Common myeloid progenitor, CD34-positive (primary cell): ENCODE data around the gene PGLYRP3.
"Not testable (repeated sequence)": the region's sequence is repeated elsewhere in the genome, so short reads cannot be mapped to it uniquely, and the experiment has no call there.

Experiments
- CTCF ChIA-PET: fragments of 350-600 bp; sonication (Branson Sonifier 250); formaldehyde crosslinking; loops from one replicate; lab custom pipeline; 2021; ENCODE audit warnings: antibody characterized with exemption; lab: Charles Lee
- POLR2A ChIA-PET: fragments of 350-600 bp; sonication (Branson Sonifier 250); formaldehyde crosslinking; loops from one replicate; lab custom pipeline; 2021; ENCODE audit warnings: antibody characterized with exemption; lab: Charles Lee
- DNase-seq, 3 donors: peaks; one replicate each; pipeline versions ENCODE4 v3.0.0 to v3.0.0-alpha.2; 2013
- H3K27ac ChIP-seq, 2 experiments: 1 replicate in 1 of 2; 2 replicates in 1 of 2; pipeline ENCODE4 v1.7.0; 2013; ENCODE audit warnings: inconsistent platforms in 2 of 2, low read length in 2 of 2, mild to moderate bottlenecking in 2 of 2, low read depth in 1 of 2, moderate library complexity in 1 of 2; ENCODE audit not compliant: severe bottlenecking in 2 of 2, insufficient read depth in 1 of 2, poor library complexity in 1 of 2
- H3K27me3 ChIP-seq, 5 experiments: replicated peaks in 2 of 5; 1 replicate in 3 of 5; 2 replicates in 2 of 5; pipeline versions ENCODE4 v1.6.1 to v1.7.0; 2013; ENCODE audit warnings: low read length in 4 of 5, mild to moderate bottlenecking in 2 of 5, moderate library complexity in 2 of 5, inconsistent platforms in 1 of 5; ENCODE audit not compliant: insufficient read depth in 5 of 5, control insufficient read depth in 4 of 5
- H3K36me3 ChIP-seq, 4 experiments: 1 replicate in 2 of 4; 2 replicates in 2 of 4; pipeline versions ENCODE4 v1.6.1 to v1.7.0; 2013; ENCODE audit warnings: low read length in 3 of 4, control low read depth in 1 of 4, mild to moderate bottlenecking in 1 of 4; ENCODE audit not compliant: control insufficient read depth in 4 of 4, insufficient read depth in 4 of 4
- H3K4me1 ChIP-seq, 4 experiments: 1 replicate in 3 of 4; 2 replicates in 1 of 4; pipeline versions ENCODE4 v1.6.1 to v1.7.1; 2013; ENCODE audit warnings: low read length in 3 of 4, mild to moderate bottlenecking in 3 of 4, control low read depth in 1 of 4, inconsistent platforms in 1 of 4, moderate library complexity in 1 of 4; ENCODE audit not compliant: control insufficient read depth in 4 of 4, insufficient read depth in 4 of 4; ENCODE audit errors: control extremely low read depth in 1 of 4
- H3K4me3 ChIP-seq, 7 experiments: 1 replicate in 4 of 7; 2 replicates in 3 of 7; pipeline versions ENCODE4 v1.5.1 to v1.7.0; 2013; ENCODE audit warnings: mild to moderate bottlenecking in 7 of 7, low read length in 6 of 7, moderate library complexity in 6 of 7, inconsistent platforms in 2 of 7, low read depth in 2 of 7, control low read depth in 1 of 7; ENCODE audit not compliant: insufficient read depth in 4 of 7, control insufficient read depth in 1 of 7; ENCODE audit errors: extremely low read depth in 1 of 7
- H3K9me3 ChIP-seq, 5 experiments: 1 replicate in 4 of 5; 2 replicates in 1 of 5; pipeline versions ENCODE4 v1.6.1 to v1.7.1; 2013; ENCODE audit warnings: low read length in 4 of 5, mild to moderate bottlenecking in 2 of 5, inconsistent platforms in 1 of 5, low read depth in 1 of 5, moderate library complexity in 1 of 5; ENCODE audit not compliant: control insufficient read depth in 4 of 5, insufficient read depth in 2 of 5; ENCODE audit errors: control extremely low read depth in 1 of 5
- WGBS: methylation state at CpG from one replicate; pipeline ENCODE4 v1.1.5; 2013; ENCODE audit not compliant: insufficient coverage; 5-methylcytosine and 5-hydroxymethylcytosine counted together

PGLYRP3 gene

GRCh38 chr1:153347049-153347448 lies 34.3 kb upstream of the PGLYRP3 start:
- peaks cover 25 to 53% (median 46%) of the 10 kb centered on the region in 4 experiments for H3K4me1 ChIP-seq
- DNase-seq, POLR2A ChIA-PET, H3K27ac ChIP-seq, H3K9me3 ChIP-seq, H3K4me3 ChIP-seq, H3K36me3 ChIP-seq, H3K27me3 ChIP-seq: not testable (repeated sequence)
- CTCF ChIA-PET, result interaction anchor here (1.6 to 2.0 kb wide), 2 partner anchors 11 to 148 kb away, joined by 3 to 8 read pairs; partner anchors contain the start of gene S100A9
- WGBS, result 100% methylated on average over 4 of the region's 14 CpGs

- Histone ChIP-seq H3K27ac (no peak overlapping the region), H3K4me3 (peak overlapping the region in 1 of 7 experiments; percentile 41), H3K36me3 (no peaks in the 10 kb centered on the region), H3K9me3 (no peaks in the 10 kb centered on the region), H3K27me3 (no peaks in the 10 kb centered on the region), H3K4me1 (peaks cover 25 to 62% (median 52%) of the 10 kb centered on the region in 4 experiments)
- ChIA-PET CTCF (interaction anchor here (1.2 to 2.0 kb wide), 4 partner anchors 12 to 164 kb away, joined by 3 to 8 read pairs (median 4); partner anchors contain the start of gene S100A9), POLR2A (no interaction called here)
- DNase-seq, result peak in 2 of 3 donors; percentile 54 to 61
- WGBS, result 0% methylated on average over 2 of the region's 6 CpGs
Observed at GRCh38 chr1:153346077-153346723, 33.4 kb upstream of the PGLYRP3 start.

DNA sequence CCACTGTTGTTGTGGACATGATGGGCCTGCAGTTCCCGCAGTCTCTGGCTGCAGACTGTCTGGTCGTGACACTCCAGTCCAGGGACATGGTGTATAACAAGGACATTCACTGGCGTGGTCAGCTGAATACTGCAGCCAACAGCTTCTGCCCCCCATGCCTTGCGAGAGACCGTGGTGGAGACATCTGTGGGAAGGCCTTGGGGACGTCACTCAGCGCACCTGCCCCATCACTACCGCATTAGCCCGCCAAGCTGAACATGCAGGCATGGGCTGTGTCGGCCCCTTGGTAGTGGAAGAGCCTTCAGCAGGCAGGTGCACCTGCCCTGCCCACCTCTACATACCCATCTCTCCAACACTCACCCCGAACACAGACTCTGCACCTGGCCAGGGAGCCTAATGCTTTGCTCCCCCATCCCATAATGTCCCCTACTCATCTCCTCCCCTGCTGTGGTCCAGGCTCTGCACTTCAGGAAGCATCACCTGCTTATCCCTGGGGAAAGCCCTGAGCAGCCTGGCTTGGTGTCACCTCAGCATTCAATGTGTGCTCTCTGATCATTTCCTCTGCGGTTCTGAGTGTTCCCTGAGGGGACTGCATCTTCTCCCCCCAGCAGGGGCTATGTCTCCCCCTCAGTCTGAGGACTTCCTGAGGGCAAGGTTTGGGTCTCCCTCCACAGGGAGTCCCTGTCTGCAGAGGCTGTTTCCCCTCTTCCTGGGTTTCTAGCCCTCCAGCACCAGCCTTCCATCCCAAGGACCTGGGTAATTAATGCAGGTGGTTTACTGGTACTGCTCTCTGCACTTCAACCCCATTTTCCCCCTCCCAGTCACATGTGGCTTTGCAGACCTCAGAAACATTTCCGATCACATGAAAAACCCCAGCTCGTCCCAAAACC lies 32.7 kb upstream of the PGLYRP3 start:
- ChIA-PET POLR2A (interaction anchor here (1.4 kb wide), 1 partner anchor 34 kb away, joined by 3 read pairs; no protein-coding TSS in a partner anchor), CTCF (interaction anchor here (1.2 to 4.2 kb wide), 6 partner anchors 7 to 165 kb away, joined by 3 to 25 read pairs (median 6); no protein-coding TSS in a partner anchor)
- no peaks in the 10 kb centered on the region for H3K36me3 ChIP-seq
- H3K27me3 ChIP-seq, result no peaks in the 10 kb centered on the region
- no peak overlapping the region for H3K27ac ChIP-seq
- 86% methylated on average over 12 of the region's 14 CpGs for WGBS
- peaks cover 27 to 59% (median 52%) of the 10 kb centered on the region in 4 experiments for H3K4me1 ChIP-seq
- H3K9me3 ChIP-seq, result no peaks in the 10 kb centered on the region
- H3K4me3 ChIP-seq, result peak overlapping the region in 2 of 7 experiments; percentile 35 to 41
- peak in 1 of 3 donors; percentile 48 for DNase-seq

GRCh38 chr1:153344718-153345025 lies 31.9 kb upstream of the PGLYRP3 start:
- Histone ChIP-seq H3K9me3 (no peaks in the 10 kb centered on the region), H3K4me1 (peaks cover 27 to 60% (median 58%) of the 10 kb centered on the region in 4 experiments), H3K36me3 (no peaks in the 10 kb centered on the region), H3K4me3 (peak overlapping the region in 2 of 7 experiments; percentile 21 to 31), H3K27ac (peak overlapping the region in 1 of 2 experiments; percentile 80), H3K27me3 (no peaks in the 10 kb centered on the region)
- POLR2A ChIA-PET, result interaction anchor here (1.4 kb wide), 1 partner anchor 35 kb away, joined by 3 read pairs; no protein-coding TSS in a partner anchor
- CTCF ChIA-PET, result interaction anchor here (1.3 to 4.2 kb wide), 4 partner anchors 8 to 83 kb away, joined by 3 to 25 read pairs (median 7); no protein-coding TSS in a partner anchor
- 100% methylated on average over 1 of the region's 3 CpGs for WGBS
- peak in 2 of 3 donors; percentile 77 to 81 for DNase-seq

GRCh38 chr1:153343811-153344717 lies 31.3 kb upstream of the PGLYRP3 start:
- ChIA-PET CTCF (interaction anchor here (1.0 to 4.2 kb wide), 6 partner anchors 9 to 151 kb away, joined by 3 to 25 read pairs (median 4); no protein-coding TSS in a partner anchor), POLR2A (interaction anchor here (1.4 kb wide), 1 partner anchor 35 kb away, joined by 3 read pairs; no protein-coding TSS in a partner anchor)
- 57% methylated on average over 6 of the region's 9 CpGs for WGBS

More at GRCh38 chr1:153343811-153344717, 31.3 kb upstream of the PGLYRP3 start:
- DNase-seq, result peak; percentile 77 to 97 (median 95)
- H3K9me3 ChIP-seq, result no peaks in the 10 kb centered on the region
- peak overlapping the region; percentile 22 to 80 for H3K27ac ChIP-seq
- H3K36me3 ChIP-seq, result no peaks in the 10 kb centered on the region
- peak overlapping the region in 2 of 7 experiments; percentile 21 to 31 for H3K4me3 ChIP-seq
- peaks cover 27 to 66% (median 60%) of the 10 kb centered on the region in 4 experiments for H3K4me1 ChIP-seq
- H3K27me3 ChIP-seq, result no peaks in the 10 kb centered on the region
